ENCODE measurements around the gene NUP214. TPM values are rescaled to one million over a fixed set of nuclear protein-coding genes. Genes with fewer than 3 reads are reported as not detected.

Gene NUP214
- total and polyA plus RNA-seq, 2 of the 8 experiments (the other 6 are each of a cell fraction or from before 2014, with no cell fraction given), result 28.6 to 50.2 TPM

DNA sequence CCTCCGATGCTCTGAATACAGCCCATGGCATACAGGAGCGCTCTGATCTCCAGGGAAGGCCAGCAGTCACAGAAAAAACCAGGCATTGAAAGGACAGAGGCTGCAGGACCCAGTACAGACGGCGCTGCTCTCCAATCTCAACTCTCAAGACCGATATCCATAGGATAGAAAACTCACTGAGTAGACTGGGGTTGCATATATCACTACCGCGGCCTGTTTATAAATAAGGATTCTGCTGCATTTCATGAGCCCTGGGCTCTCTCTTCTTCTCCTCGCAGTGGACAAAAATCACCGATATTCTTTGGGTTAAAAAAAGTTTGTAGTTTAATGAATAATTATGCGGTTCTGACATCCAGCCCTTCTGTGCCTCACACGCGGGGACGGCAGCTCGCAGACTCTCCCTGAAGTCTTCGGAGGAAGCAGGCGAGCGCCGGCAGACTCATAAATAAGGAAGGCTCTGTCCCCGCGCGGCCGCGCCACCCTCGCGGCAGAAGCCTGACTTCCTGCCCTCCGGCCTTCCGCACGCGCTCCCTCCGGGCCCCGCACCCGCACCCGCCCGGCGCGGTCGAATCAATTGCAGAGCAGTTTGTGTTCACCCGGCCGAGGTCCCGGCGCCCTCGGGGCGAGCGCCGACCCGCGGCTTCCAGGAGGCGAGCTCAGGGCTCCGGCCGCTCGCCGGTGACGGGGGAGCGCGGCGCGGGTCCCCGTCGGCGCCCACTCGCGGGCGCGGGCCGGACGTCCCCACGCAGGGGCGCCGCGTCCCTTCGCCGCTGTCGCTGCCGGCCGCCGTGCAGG is 150.9 kb downstream of the NUP214 start, which contains the start of gene FAM78A:
TSS of gene FAM78A (minus strand) at position 417 of the 795 bp plus-strand sequence. CDS start at position 86, 331 bp downstream.
- H3K4me1 ChIP-seq (replicated peaks in 1 of 4; ENCODE audit: control insufficient read depth in 3 of 4, insufficient read depth in 4 of 4, low read length in 3 of 4), result peaks cover 0 to 15% (median 7%) of the 10 kb centered on the region in 4 experiments; a peak in 5 of 7 replicates
- H3K79me2 ChIP-seq (ENCODE audit: control insufficient read depth in 1 of 2, insufficient read depth in 2 of 2, low read length in 2 of 2), result no peaks in the 10 kb centered on the region
- H2BK15ac ChIP-seq (ENCODE audit: low read length), result peak within 1 kb of the TSS; percentile 72
- H3K9ac ChIP-seq (replicated peaks in 1 of 4; ENCODE audit: extremely low read depth in 1 of 4, low read depth in 3 of 4, low read length in 3 of 4), result no peak within 1 kb of the TSS
- no peak within 1 kb of the TSS for H2BK120ac ChIP-seq (replicated peaks; ENCODE audit: low read depth, low read length)
- H4K8ac ChIP-seq (ENCODE audit: extremely low read depth, insufficient read depth, low read length), result no peak within 1 kb of the TSS
- no peak for TF ChIP-seq RAD21 (IDR thresholded peaks at IDR 0.05 in 1 of 2, conservative IDR thresholded peaks at IDR 0.05 in 1 of 2; ENCODE audit: low read depth in 2 of 2, low read length in 2 of 2)
- peak; percentile 65 for TF ChIP-seq SUZ12 (IDR thresholded peaks at IDR 0.05; ENCODE audit: low read length)
- TF ChIP-seq EZH2 (IDR thresholded peaks at IDR 0.05; ENCODE audit: low read depth, low read length, severe bottlenecking), result peak; percentile 58
- no peak within 1 kb of the TSS for H3K14ac ChIP-seq (ENCODE audit: insufficient read length)
- no peaks in the 10 kb centered on the region for H3K36me3 ChIP-seq (ENCODE audit: control insufficient read depth in 2 of 4, insufficient read depth in 4 of 4, low read length in 3 of 4)
- no peak within 1 kb of the TSS for H3K18ac ChIP-seq (ENCODE audit: extremely low read depth, low read length)
- peak within 1 kb of the TSS; percentile 42 to 72 (median 47) for H3K4me3 ChIP-seq (ENCODE audit: extremely low read depth in 1 of 4, insufficient read depth in 2 of 4, low read depth in 3 of 4, low read length in 4 of 4)
- H4K91ac ChIP-seq (replicated peaks; ENCODE audit: insufficient read length, low read length), result no peak within 1 kb of the TSS
- no peak within 1 kb of the TSS for H3K27ac ChIP-seq (ENCODE audit: low read depth, low read length)
- no peak within 1 kb of the TSS for H2BK20ac ChIP-seq (ENCODE audit: low read length)
- peak within 1 kb of the TSS; percentile 55 to 90 for H3K4me2 ChIP-seq (ENCODE audit: insufficient read depth in 1 of 2, low read depth in 2 of 2, low read length in 2 of 2)
- no peak for DNase-seq (ENCODE audit: low read depth in 1 of 2, low spot score in 2 of 2)
- no peak within 1 kb of the TSS for H3K4ac ChIP-seq (replicated peaks; ENCODE audit: insufficient read length, low read depth, low read length)
- no peak within 1 kb of the TSS for H2AFZ ChIP-seq (ENCODE audit: low read length)
- no peaks in the 10 kb centered on the region for H3K9me3 ChIP-seq (ENCODE audit: insufficient read depth in 2 of 2, low read depth in 1 of 2, low read length in 1 of 2)
- H2BK12ac ChIP-seq (ENCODE audit: low read depth, low read length), result no peak within 1 kb of the TSS
- WGBS, 2 experiments (ENCODE audit: extremely low coverage in 1 of 2, insufficient coverage in 1 of 2, insufficient read length in 1 of 2, insufficient replicate concordance in 2 of 2, low coverage in 1 of 2, low lambda C conversion rate in 2 of 2, missing lambda C conversion rate in 1 of 2), result 30% methylated on average over 38 of the region's 76 CpGs; no CpG with 5 or more reads in 1 of the 2 experiments
- ChIA-PET POLR2A (ENCODE audit: partially characterized antibody) (interaction anchor here (1.6 kb wide), 1 partner anchor 12 kb away, joined by 8 read pairs; the partner anchor contains the start of gene PLPP7), CTCF (ENCODE audit: partially characterized antibody) (interaction anchor here (0.7 to 2.3 kb wide), 8 partner anchors 8 to 95 kb away, joined by 3 to 14 read pairs (median 4); no protein-coding TSS in a partner anchor)
- 0 out of 2 replicates have a peak within 1 kb of the TSS, but pooled peaks have one; percentile 16 for H2AK5ac ChIP-seq (ENCODE audit: low read depth, low read length)
- no peak within 1 kb of the TSS for H2BK5ac ChIP-seq (ENCODE audit: low read depth, low read length)
- no peak within 1 kb of the TSS for H3K56ac ChIP-seq (replicated peaks; ENCODE audit: insufficient read length, low read depth, low read length)
- no peak for FAIRE-seq
- H3K23ac ChIP-seq (ENCODE audit: insufficient read length), result no peak within 1 kb of the TSS
- no peaks in the 10 kb centered on the region for H3K79me1 ChIP-seq (ENCODE audit: low read depth, low read length)
- peaks cover 2% of the 10 kb centered on the region; the same call in 1 of the 2 replicates for H3K23me2 ChIP-seq (ENCODE audit: low read depth, low read length)
- peaks cover 2 to 21% (median 13%) of the 10 kb centered on the region in 4 experiments; a peak in 6 of 7 replicates for H3K27me3 ChIP-seq (replicated peaks in 1 of 4; ENCODE audit: control insufficient read depth in 3 of 4, extremely low read depth in 1 of 4, insufficient read depth in 3 of 4, low read length in 3 of 4)
- H4K20me1 ChIP-seq (replicated peaks in 1 of 2; ENCODE audit: control insufficient read depth in 1 of 2, insufficient read depth in 2 of 2, low read length in 2 of 2), result no peaks in the 10 kb centered on the region
- H4K5ac ChIP-seq (ENCODE audit: insufficient read length, low read depth, low read length), result no peak within 1 kb of the TSS

Data from H1 (cell line).